Measurements from ENCODE around the gene EEFSEC.

EEFSEC gene

DNA sequence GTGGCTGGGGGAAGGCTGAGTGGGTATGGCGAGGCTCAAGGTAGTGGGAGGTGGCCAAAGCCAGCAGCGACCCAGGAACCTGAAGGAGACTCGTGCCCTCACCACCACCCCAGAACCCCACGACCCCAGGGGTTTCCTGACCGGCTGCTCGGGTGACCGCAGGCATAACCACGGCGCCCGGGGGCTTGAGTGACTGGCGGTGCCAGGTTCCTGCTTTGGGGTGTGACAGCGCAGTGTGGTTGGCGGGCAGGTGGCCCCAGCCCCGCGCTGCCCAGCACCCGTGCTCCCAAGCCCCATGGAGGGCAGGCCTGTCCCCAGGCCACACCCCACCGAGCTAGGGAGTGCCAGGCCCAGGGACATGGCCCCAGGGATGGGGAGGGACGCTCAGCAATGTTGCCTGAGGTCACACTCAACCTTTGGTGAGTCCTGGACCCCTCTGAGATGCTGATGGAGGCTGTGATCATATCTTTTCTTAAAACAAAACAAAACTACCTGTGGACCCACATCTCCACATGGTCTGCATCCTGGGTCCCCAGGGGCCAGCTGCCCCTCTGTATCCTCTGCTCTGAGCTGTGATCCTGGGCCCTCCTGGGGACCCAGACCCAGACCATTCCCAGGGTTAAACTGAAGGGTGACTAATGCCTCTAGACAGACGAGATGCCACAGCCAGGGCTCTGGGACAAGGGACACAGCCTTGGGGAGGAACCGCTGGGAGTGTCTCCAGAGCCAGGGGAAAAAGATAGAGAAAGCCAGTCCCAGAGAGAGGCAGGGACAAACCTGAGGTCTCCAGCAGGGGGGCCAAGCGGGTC, 300.4 kb downstream of the EEFSEC start:
- Histone ChIP-seq H3K27me3 (ENCODE audit: insufficient read depth, poor library complexity, severe bottlenecking) (peaks cover 46% of the 10 kb centered on the region), H3K4me3 (replicated peaks; ENCODE audit: insufficient read depth, low read length) (no peak overlapping the region), H3K27ac (replicated peaks) (no peak overlapping the region)
- TF ChIP-seq POLR2AphosphoS5 (IDR thresholded peaks at IDR 0.05; ENCODE audit: low read depth) (no peak; the same call in 1 of the 2 replicates), GABPA (IDR thresholded peaks at IDR 0.05; ENCODE audit: low read depth) (no peak), SPI1 (IDR thresholded peaks at IDR 0.05; ENCODE audit: borderline replicate concordance, low read depth) (no peak)
- TF ChIP-seq, protein P1, sequence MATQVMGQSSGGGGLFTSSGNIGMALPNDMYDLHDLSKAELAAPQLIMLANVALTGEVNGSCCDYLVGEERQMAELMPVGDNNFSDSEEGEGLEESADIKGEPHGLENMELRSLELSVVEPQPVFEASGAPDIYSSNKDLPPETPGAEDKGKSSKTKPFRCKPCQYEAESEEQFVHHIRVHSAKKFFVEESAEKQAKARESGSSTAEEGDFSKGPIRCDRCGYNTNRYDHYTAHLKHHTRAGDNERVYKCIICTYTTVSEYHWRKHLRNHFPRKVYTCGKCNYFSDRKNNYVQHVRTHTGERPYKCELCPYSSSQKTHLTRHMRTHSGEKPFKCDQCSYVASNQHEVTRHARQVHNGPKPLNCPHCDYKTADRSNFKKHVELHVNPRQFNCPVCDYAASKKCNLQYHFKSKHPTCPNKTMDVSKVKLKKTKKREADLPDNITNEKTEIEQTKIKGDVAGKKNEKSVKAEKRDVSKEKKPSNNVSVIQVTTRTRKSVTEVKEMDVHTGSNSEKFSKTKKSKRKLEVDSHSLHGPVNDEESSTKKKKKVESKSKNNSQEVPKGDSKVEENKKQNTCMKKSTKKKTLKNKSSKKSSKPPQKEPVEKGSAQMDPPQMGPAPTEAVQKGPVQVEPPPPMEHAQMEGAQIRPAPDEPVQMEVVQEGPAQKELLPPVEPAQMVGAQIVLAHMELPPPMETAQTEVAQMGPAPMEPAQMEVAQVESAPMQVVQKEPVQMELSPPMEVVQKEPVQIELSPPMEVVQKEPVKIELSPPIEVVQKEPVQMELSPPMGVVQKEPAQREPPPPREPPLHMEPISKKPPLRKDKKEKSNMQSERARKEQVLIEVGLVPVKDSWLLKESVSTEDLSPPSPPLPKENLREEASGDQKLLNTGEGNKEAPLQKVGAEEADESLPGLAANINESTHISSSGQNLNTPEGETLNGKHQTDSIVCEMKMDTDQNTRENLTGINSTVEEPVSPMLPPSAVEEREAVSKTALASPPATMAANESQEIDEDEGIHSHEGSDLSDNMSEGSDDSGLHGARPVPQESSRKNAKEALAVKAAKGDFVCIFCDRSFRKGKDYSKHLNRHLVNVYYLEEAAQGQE (IDR thresholded peaks at IDR 0.05; ENCODE audit: insufficient replicate concordance, low read depth), result no peak
- TF ChIP-seq, protein P2, sequence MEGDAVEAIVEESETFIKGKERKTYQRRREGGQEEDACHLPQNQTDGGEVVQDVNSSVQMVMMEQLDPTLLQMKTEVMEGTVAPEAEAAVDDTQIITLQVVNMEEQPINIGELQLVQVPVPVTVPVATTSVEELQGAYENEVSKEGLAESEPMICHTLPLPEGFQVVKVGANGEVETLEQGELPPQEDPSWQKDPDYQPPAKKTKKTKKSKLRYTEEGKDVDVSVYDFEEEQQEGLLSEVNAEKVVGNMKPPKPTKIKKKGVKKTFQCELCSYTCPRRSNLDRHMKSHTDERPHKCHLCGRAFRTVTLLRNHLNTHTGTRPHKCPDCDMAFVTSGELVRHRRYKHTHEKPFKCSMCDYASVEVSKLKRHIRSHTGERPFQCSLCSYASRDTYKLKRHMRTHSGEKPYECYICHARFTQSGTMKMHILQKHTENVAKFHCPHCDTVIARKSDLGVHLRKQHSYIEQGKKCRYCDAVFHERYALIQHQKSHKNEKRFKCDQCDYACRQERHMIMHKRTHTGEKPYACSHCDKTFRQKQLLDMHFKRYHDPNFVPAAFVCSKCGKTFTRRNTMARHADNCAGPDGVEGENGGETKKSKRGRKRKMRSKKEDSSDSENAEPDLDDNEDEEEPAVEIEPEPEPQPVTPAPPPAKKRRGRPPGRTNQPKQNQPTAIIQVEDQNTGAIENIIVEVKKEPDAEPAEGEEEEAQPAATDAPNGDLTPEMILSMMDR (IDR thresholded peaks at IDR 0.05; ENCODE audit: insufficient read depth, low read length), result no peak
- peak in 1 of 2 experiments; percentile 44 for DNase-seq (ENCODE audit: low read depth in 1 of 2, low spot score in 1 of 2)

- peaks cover 44% of the 10 kb centered on the region for H3K27me3 ChIP-seq (ENCODE audit: insufficient read depth, poor library complexity, severe bottlenecking)
- no peak for TF ChIP-seq GABPA (IDR thresholded peaks at IDR 0.05; ENCODE audit: low read depth)
- TF ChIP-seq, protein P2 (IDR thresholded peaks at IDR 0.05; ENCODE audit: insufficient read depth, low read length), result no peak
- TF ChIP-seq, protein P1 (IDR thresholded peaks at IDR 0.05; ENCODE audit: insufficient replicate concordance, low read depth), result no peak
- no peak overlapping the region for H3K4me3 ChIP-seq (replicated peaks; ENCODE audit: insufficient read depth, low read length)
- no peak overlapping the region for H3K27ac ChIP-seq (replicated peaks)
- DNase-seq (ENCODE audit: low read depth in 1 of 2, low spot score in 1 of 2), result no peak
These were observed 301.0 kb downstream of the EEFSEC start for GRCh38 chr3:128454310-128454618.

- Histone ChIP-seq H3K27ac (replicated peaks) (no peak overlapping the region), H3K27me3 (ENCODE audit: insufficient read depth, poor library complexity, severe bottlenecking) (peaks cover 44% of the 10 kb centered on the region), H3K4me3 (replicated peaks; ENCODE audit: insufficient read depth, low read length) (no peak overlapping the region)
- TF ChIP-seq, protein P1 (IDR thresholded peaks at IDR 0.05; ENCODE audit: insufficient replicate concordance, low read depth), result no peak
- TF ChIP-seq POLR2AphosphoS5 (IDR thresholded peaks at IDR 0.05; ENCODE audit: low read depth) (no peak), SPI1 (IDR thresholded peaks at IDR 0.05; ENCODE audit: borderline replicate concordance, low read depth) (no peak), GABPA (IDR thresholded peaks at IDR 0.05; ENCODE audit: low read depth) (no peak)
- TF ChIP-seq, protein P2 (IDR thresholded peaks at IDR 0.05; ENCODE audit: insufficient read depth, low read length), result no peak
- no peak for DNase-seq (ENCODE audit: low read depth in 1 of 2, low spot score in 1 of 2)
These were observed 301.8 kb downstream of the EEFSEC start for GRCh38 chr3:128455116-128455515.

Data from HL-60 (cell line).